ENCODE data around the gene LMF1. TPM values are rescaled to one million over a fixed set of nuclear protein-coding genes. Genes with fewer than 3 reads are reported as not detected.

Gene LMF1
- polyA plus RNA-seq, 1 donor (not counting 4 experiments of a cell fraction or from before 2014, with no cell fraction given) = 3.1 TPM

DNA sequence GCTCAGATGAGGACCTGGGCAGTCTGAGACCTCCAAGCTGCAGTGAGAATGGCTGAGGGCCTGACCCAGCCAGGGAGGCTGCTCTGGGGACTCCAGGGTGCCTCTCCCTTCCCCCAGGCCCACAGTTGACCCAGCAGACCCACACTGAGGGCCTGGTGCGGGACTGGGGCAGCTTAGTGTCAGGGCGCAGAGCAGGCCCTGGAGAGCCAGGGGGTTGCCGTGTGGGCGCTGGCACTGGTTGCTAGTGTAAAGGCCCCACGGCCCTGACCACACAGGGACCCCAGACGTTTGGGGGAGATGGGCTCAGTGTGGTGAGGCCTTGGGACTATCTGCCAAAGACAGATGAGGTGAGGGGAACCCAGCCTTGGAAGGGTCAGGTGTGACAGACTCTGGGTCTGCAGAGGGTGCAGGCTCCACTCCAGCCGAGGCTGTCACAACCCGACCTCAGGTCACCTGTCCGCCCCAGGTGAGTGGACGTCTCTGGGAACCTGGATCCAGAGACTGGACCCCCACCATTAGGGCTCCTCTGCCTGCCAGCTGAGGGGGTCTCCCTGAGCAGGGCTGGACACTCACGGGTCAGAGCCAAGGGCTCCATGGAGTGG lies 119.5 kb downstream of the LMF1 start:
- no peak for DNase-seq (ENCODE audit: low read depth, low spot score)
- H4K20me1 ChIP-seq (ENCODE audit: control insufficient read depth, extremely low read depth, insufficient read depth, low read length) = no peaks in the 10 kb centered on the region
- no peaks in the 10 kb centered on the region for H3K79me2 ChIP-seq (ENCODE audit: control insufficient read depth, insufficient read depth, low read length)
- no peaks in the 10 kb centered on the region for H3K4me1 ChIP-seq (ENCODE audit: control insufficient read depth, extremely low read depth, insufficient read depth, low read length)
- no peaks in the 10 kb centered on the region for H3K9me1 ChIP-seq (ENCODE audit: control insufficient read depth, extremely low read depth, insufficient read depth, low read length)
- no peak overlapping the region for H3K27ac ChIP-seq (ENCODE audit: control insufficient read depth, insufficient read depth, low read length)
- dilution Hi-C loops (cut with MboI; ENCODE audit: extremely low pct_ligation_motif_present, low sequenced_read_pairs) = no loop called here
- H3K27me3 ChIP-seq (ENCODE audit: control insufficient read depth, extremely low read depth, insufficient read depth, low read length) = no peaks in the 10 kb centered on the region
- no peak overlapping the region for H3K4me2 ChIP-seq (ENCODE audit: control insufficient read depth, extremely low read depth, insufficient read depth, low read depth, low read length)
- no peak overlapping the region for H3K4me3 ChIP-seq (ENCODE audit: control insufficient read depth in 2 of 3, extremely low read depth in 1 of 3, insufficient read depth in 2 of 3, low read depth in 1 of 3, low read length in 3 of 3)
- H3K9ac ChIP-seq (ENCODE audit: control insufficient read depth, extremely low read depth, insufficient read depth, low read length) = no peak overlapping the region
- no peaks in the 10 kb centered on the region for H3K36me3 ChIP-seq (ENCODE audit: control insufficient read depth in 2 of 2, extremely low read depth in 1 of 2, insufficient read depth in 2 of 2, low read length in 2 of 2)
- FAIRE-seq = no peak
- H2AFZ ChIP-seq (ENCODE audit: control insufficient read depth, low read length) = no peak overlapping the region
- H3K9me3 ChIP-seq (ENCODE audit: control insufficient read depth, low read depth, low read length) = peaks cover 31% of the 10 kb centered on the region
- TF ChIP-seq, protein P1, sequence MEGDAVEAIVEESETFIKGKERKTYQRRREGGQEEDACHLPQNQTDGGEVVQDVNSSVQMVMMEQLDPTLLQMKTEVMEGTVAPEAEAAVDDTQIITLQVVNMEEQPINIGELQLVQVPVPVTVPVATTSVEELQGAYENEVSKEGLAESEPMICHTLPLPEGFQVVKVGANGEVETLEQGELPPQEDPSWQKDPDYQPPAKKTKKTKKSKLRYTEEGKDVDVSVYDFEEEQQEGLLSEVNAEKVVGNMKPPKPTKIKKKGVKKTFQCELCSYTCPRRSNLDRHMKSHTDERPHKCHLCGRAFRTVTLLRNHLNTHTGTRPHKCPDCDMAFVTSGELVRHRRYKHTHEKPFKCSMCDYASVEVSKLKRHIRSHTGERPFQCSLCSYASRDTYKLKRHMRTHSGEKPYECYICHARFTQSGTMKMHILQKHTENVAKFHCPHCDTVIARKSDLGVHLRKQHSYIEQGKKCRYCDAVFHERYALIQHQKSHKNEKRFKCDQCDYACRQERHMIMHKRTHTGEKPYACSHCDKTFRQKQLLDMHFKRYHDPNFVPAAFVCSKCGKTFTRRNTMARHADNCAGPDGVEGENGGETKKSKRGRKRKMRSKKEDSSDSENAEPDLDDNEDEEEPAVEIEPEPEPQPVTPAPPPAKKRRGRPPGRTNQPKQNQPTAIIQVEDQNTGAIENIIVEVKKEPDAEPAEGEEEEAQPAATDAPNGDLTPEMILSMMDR (optimal IDR thresholded peaks at IDR 0.05 in 1 of 3, IDR thresholded peaks at IDR 0.05 in 1 of 3, conservative IDR thresholded peaks at IDR 0.05 in 1 of 3; ENCODE audit: extremely low read depth in 1 of 3, insufficient read depth in 2 of 3, low read length in 3 of 3) = no peak
- TF ChIP-seq EZH2 (IDR thresholded peaks at IDR 0.05; ENCODE audit: low read length) = no peak

DNA sequence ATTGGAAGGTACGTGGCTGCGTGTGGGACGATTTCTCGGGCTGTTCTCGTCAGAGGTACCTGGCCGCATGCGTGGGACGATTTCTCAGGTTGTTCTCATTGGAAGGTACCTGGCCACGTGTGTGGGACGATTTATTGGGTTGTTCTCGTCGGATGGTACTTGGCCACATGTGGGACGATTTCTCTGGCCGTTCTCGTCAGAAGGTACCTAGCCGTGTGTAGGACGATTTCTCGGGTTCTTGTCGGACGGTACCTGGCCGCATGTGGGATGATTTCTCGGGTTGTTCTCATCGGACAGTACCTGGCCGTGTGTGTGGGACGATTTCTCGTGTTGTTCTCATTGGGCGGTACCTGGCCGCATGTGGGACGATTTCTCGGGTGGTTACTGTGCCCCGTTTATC lies 120.1 kb downstream of the LMF1 start:
- H4K20me1 ChIP-seq (ENCODE audit: control insufficient read depth, extremely low read depth, insufficient read depth, low read length) = no peaks in the 10 kb centered on the region
- H3K79me2 ChIP-seq (ENCODE audit: control insufficient read depth, insufficient read depth, low read length) = no peaks in the 10 kb centered on the region
- TF ChIP-seq, protein P1 (optimal IDR thresholded peaks at IDR 0.05 in 1 of 3, IDR thresholded peaks at IDR 0.05 in 1 of 3, conservative IDR thresholded peaks at IDR 0.05 in 1 of 3; ENCODE audit: extremely low read depth in 1 of 3, insufficient read depth in 2 of 3, low read length in 3 of 3) = no peak
- no peak overlapping the region for H3K4me3 ChIP-seq (ENCODE audit: control insufficient read depth in 2 of 3, extremely low read depth in 1 of 3, insufficient read depth in 2 of 3, low read depth in 1 of 3, low read length in 3 of 3)
- no peak for DNase-seq (ENCODE audit: low read depth, low spot score)
- no peaks in the 10 kb centered on the region for H3K4me1 ChIP-seq (ENCODE audit: control insufficient read depth, extremely low read depth, insufficient read depth, low read length)
- H3K36me3 ChIP-seq (ENCODE audit: control insufficient read depth in 2 of 2, extremely low read depth in 1 of 2, insufficient read depth in 2 of 2, low read length in 2 of 2) = no peaks in the 10 kb centered on the region
- no peaks in the 10 kb centered on the region for H3K27me3 ChIP-seq (ENCODE audit: control insufficient read depth, extremely low read depth, insufficient read depth, low read length)
- no peaks in the 10 kb centered on the region for H3K9me1 ChIP-seq (ENCODE audit: control insufficient read depth, extremely low read depth, insufficient read depth, low read length)
- no peak for FAIRE-seq
- H3K9ac ChIP-seq (ENCODE audit: control insufficient read depth, extremely low read depth, insufficient read depth, low read length) = no peak overlapping the region
- no peak overlapping the region for H3K4me2 ChIP-seq (ENCODE audit: control insufficient read depth, extremely low read depth, insufficient read depth, low read depth, low read length)
- H2AFZ ChIP-seq (ENCODE audit: control insufficient read depth, low read length) = no peak overlapping the region
- peaks cover 31% of the 10 kb centered on the region for H3K9me3 ChIP-seq (ENCODE audit: control insufficient read depth, low read depth, low read length)
- dilution Hi-C loops (cut with MboI; ENCODE audit: extremely low pct_ligation_motif_present, low sequenced_read_pairs) = no loop called here
- H3K27ac ChIP-seq (ENCODE audit: control insufficient read depth, insufficient read depth, low read length) = no peak overlapping the region

Measured in keratinocyte (primary cell).